HL-60 (cell line): Measurements from ENCODE around the gene ENKUR.

Experiments used
- POLR2AphosphoS5 ChIP-seq: IDR thresholded peaks from 2 replicates; pipeline ENCODE4 v1.6.1; 2012; ENCODE audit warnings: low read depth
- SPI1 ChIP-seq: IDR thresholded peaks from 2 replicates; pipeline ENCODE4 v1.6.1; 2012; ENCODE audit warnings: low read depth, mild to moderate bottlenecking, borderline replicate concordance
- TF ChIP-seq, protein P1 (sequence below): IDR thresholded peaks from one replicate; pipeline ENCODE4 v1.5.1; 2011; ENCODE audit warnings: low read length, control low read depth, inconsistent platforms; ENCODE audit not compliant: insufficient read depth
- TF ChIP-seq, protein P2 (sequence below): IDR thresholded peaks from 2 replicates; pipeline ENCODE4 v1.6.1; 2012; ENCODE audit warnings: low read depth; ENCODE audit not compliant: insufficient replicate concordance

DNA sequence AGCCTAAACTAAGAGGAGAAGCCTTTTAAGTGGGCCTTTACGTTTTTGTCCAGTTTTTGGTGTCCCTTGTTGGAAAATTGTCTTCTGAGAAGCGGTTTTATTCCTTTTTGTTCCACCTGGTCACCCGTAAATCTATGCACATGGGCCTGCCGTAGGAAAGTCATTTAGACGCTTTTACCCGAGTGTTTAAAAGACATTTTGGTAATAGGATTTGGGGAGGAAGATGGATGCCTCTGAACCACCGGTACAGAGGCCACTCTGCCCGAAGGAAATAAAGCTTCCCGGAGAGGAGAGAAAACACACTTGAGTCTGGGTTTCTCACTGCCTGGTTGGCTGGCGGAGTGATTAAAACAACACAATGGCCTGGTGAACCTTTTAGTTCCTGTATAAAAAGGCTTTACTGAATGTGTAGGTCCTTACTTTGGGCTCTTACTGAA is 1.2 kb upstream of the ENKUR start:
- TF ChIP-seq, protein P1, sequence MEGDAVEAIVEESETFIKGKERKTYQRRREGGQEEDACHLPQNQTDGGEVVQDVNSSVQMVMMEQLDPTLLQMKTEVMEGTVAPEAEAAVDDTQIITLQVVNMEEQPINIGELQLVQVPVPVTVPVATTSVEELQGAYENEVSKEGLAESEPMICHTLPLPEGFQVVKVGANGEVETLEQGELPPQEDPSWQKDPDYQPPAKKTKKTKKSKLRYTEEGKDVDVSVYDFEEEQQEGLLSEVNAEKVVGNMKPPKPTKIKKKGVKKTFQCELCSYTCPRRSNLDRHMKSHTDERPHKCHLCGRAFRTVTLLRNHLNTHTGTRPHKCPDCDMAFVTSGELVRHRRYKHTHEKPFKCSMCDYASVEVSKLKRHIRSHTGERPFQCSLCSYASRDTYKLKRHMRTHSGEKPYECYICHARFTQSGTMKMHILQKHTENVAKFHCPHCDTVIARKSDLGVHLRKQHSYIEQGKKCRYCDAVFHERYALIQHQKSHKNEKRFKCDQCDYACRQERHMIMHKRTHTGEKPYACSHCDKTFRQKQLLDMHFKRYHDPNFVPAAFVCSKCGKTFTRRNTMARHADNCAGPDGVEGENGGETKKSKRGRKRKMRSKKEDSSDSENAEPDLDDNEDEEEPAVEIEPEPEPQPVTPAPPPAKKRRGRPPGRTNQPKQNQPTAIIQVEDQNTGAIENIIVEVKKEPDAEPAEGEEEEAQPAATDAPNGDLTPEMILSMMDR: no peak
- TF ChIP-seq POLR2AphosphoS5: no peak
- TF ChIP-seq SPI1: no peak
- TF ChIP-seq, protein P2, sequence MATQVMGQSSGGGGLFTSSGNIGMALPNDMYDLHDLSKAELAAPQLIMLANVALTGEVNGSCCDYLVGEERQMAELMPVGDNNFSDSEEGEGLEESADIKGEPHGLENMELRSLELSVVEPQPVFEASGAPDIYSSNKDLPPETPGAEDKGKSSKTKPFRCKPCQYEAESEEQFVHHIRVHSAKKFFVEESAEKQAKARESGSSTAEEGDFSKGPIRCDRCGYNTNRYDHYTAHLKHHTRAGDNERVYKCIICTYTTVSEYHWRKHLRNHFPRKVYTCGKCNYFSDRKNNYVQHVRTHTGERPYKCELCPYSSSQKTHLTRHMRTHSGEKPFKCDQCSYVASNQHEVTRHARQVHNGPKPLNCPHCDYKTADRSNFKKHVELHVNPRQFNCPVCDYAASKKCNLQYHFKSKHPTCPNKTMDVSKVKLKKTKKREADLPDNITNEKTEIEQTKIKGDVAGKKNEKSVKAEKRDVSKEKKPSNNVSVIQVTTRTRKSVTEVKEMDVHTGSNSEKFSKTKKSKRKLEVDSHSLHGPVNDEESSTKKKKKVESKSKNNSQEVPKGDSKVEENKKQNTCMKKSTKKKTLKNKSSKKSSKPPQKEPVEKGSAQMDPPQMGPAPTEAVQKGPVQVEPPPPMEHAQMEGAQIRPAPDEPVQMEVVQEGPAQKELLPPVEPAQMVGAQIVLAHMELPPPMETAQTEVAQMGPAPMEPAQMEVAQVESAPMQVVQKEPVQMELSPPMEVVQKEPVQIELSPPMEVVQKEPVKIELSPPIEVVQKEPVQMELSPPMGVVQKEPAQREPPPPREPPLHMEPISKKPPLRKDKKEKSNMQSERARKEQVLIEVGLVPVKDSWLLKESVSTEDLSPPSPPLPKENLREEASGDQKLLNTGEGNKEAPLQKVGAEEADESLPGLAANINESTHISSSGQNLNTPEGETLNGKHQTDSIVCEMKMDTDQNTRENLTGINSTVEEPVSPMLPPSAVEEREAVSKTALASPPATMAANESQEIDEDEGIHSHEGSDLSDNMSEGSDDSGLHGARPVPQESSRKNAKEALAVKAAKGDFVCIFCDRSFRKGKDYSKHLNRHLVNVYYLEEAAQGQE: no peak
